Loucy (cell line): ENCODE measurements around the gene MOV10L1.

Experiments used
- H2AFZ ChIP-seq: fragments of 200-600 bp; sonication (generic); 2 replicates; pipeline ENCODE4 v1.6.0; 2016; ENCODE audit warnings: antibody characterized with exemption, mild to moderate bottlenecking, low read length, moderate library complexity
- H3F3A ChIP-seq: fragments of 200-600 bp; 2 replicates; pipeline ENCODE4 v1.6.0; 2016; ENCODE audit warnings: antibody characterized with exemption, low read depth, mild to moderate bottlenecking
- H3K27me3 ChIP-seq: fragments of 200-600 bp; sonication (generic); 2 replicates; pipeline ENCODE4 v1.6.1; 2014; ENCODE audit warnings: low read length, mild to moderate bottlenecking; ENCODE audit not compliant: insufficient read depth, poor library complexity, severe bottlenecking
- H3K36me3 ChIP-seq: fragments of 200-600 bp; sonication (generic); 2 replicates; pipeline ENCODE4 v1.6.1; 2016; ENCODE audit warnings: low read length; ENCODE audit not compliant: insufficient read depth
- H3K4me1 ChIP-seq: fragments of 200-600 bp; sonication (generic); 2 replicates; pipeline ENCODE4 v1.5.1; 2014; ENCODE audit warnings: low read length, mild to moderate bottlenecking; ENCODE audit not compliant: insufficient read depth, poor library complexity, severe bottlenecking
- H3K4me2 ChIP-seq: fragments of 200-600 bp; sonication (generic); 2 replicates; pipeline ENCODE4 v1.6.0; 2014; ENCODE audit warnings: antibody characterized with exemption, low read length, low read depth, mild to moderate bottlenecking; ENCODE audit not compliant: poor library complexity, severe bottlenecking
- H3K4me3 ChIP-seq: fragments of 200-600 bp; sonication (generic); 2 replicates; pipeline ENCODE4 v1.5.1; 2014; ENCODE audit warnings: low read length, mild to moderate bottlenecking, mixed read lengths; ENCODE audit not compliant: poor library complexity, severe bottlenecking
- H3K79me2 ChIP-seq: fragments of 200-600 bp; sonication (generic); 2 replicates; pipeline ENCODE4 v1.6.1; 2014; ENCODE audit warnings: low read length; ENCODE audit not compliant: insufficient read depth
- H3K9ac ChIP-seq: fragments of 200-600 bp; sonication (generic); 2 replicates; pipeline ENCODE4 v1.6.0; 2014; ENCODE audit warnings: mild to moderate bottlenecking, low read depth, low read length, moderate library complexity; ENCODE audit not compliant: poor library complexity, severe bottlenecking
- H3K9me2 ChIP-seq: fragments of 200-600 bp; sonication (generic); replicated peaks from 2 replicates; pipeline ENCODE4 v1.6.1; 2016; ENCODE audit warnings: low read depth, low read length, mixed read lengths
- H3K9me3 ChIP-seq: fragments of 200-600 bp; sonication (generic); 2 replicates; pipeline ENCODE4 v1.6.1; 2014; ENCODE audit warnings: mild to moderate bottlenecking, antibody characterized with exemption, low read length, low read depth; ENCODE audit not compliant: insufficient read depth
- H4K20me1 ChIP-seq: fragments of 200-600 bp; sonication (generic); 2 replicates; pipeline ENCODE4 v1.6.0; 2014; ENCODE audit warnings: antibody characterized with exemption, low read length, mild to moderate bottlenecking; ENCODE audit not compliant: insufficient read depth, poor library complexity, severe bottlenecking
- EZH2phosphoT487 ChIP-seq: fragments of 200-600 bp; IDR thresholded peaks from 2 replicates; pipeline ENCODE4 v1.6.1; 2018; ENCODE audit warnings: antibody characterized with exemption, mild to moderate bottlenecking, moderate library complexity, borderline replicate concordance
- TF ChIP-seq, protein P1 (sequence below): fragments of 200-600 bp; sonication (generic); conservative IDR thresholded peaks from 2 replicates; pipeline ENCODE4 v1.5.1; 2014; ENCODE audit warnings: mild to moderate bottlenecking, antibody characterized with exemption, low read length

Gene MOV10L1

GRCh38 chr22:50104141-50104544, 14.3 kb downstream of the MOV10L1 start:
- no peaks in the 10 kb centered on the region for H3K9me2 ChIP-seq
- H4K20me1 ChIP-seq = no peaks in the 10 kb centered on the region
- H3F3A ChIP-seq = no peaks in the 10 kb centered on the region
- peak overlapping the region; percentile 36 for H3K9ac ChIP-seq
- H3K27me3 ChIP-seq = no peaks in the 10 kb centered on the region
- TF ChIP-seq EZH2phosphoT487 = no peak
- TF ChIP-seq, protein P1, sequence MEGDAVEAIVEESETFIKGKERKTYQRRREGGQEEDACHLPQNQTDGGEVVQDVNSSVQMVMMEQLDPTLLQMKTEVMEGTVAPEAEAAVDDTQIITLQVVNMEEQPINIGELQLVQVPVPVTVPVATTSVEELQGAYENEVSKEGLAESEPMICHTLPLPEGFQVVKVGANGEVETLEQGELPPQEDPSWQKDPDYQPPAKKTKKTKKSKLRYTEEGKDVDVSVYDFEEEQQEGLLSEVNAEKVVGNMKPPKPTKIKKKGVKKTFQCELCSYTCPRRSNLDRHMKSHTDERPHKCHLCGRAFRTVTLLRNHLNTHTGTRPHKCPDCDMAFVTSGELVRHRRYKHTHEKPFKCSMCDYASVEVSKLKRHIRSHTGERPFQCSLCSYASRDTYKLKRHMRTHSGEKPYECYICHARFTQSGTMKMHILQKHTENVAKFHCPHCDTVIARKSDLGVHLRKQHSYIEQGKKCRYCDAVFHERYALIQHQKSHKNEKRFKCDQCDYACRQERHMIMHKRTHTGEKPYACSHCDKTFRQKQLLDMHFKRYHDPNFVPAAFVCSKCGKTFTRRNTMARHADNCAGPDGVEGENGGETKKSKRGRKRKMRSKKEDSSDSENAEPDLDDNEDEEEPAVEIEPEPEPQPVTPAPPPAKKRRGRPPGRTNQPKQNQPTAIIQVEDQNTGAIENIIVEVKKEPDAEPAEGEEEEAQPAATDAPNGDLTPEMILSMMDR = no peak
- H3K4me3 ChIP-seq = no peak overlapping the region
- peaks cover 40% of the 10 kb centered on the region for H3K4me1 ChIP-seq
- H3K4me2 ChIP-seq = peak overlapping the region; percentile 43
- no peaks in the 10 kb centered on the region for H3K36me3 ChIP-seq
- H2AFZ ChIP-seq = peak overlapping the region; percentile 43
- H3K79me2 ChIP-seq = no peaks in the 10 kb centered on the region
- no peaks in the 10 kb centered on the region for H3K9me3 ChIP-seq

GRCh38 chr22:50105208-50106100, 15.6 kb downstream of the MOV10L1 start:
- H3K79me2 ChIP-seq = no peaks in the 10 kb centered on the region
- peak overlapping the region; percentile 60 for H3K9ac ChIP-seq
- peaks cover 40% of the 10 kb centered on the region for H3K4me1 ChIP-seq
- H3K4me2 ChIP-seq = peak overlapping the region; percentile 53
- TF ChIP-seq, protein P1 = no peak
- no peak for TF ChIP-seq EZH2phosphoT487
- H4K20me1 ChIP-seq = no peaks in the 10 kb centered on the region
- peak overlapping the region; percentile 33 for H3K4me3 ChIP-seq
- H3K9me2 ChIP-seq = no peaks in the 10 kb centered on the region
- H2AFZ ChIP-seq = peak overlapping the region; percentile 17; the same call in 1 of the 2 replicates
- H3K27me3 ChIP-seq = no peaks in the 10 kb centered on the region
- H3F3A ChIP-seq = no peaks in the 10 kb centered on the region
- no peaks in the 10 kb centered on the region for H3K36me3 ChIP-seq
- H3K9me3 ChIP-seq = no peaks in the 10 kb centered on the region

GRCh38 chr22:50107529-50107928, 17.7 kb downstream of the MOV10L1 start:
- H3K79me2 ChIP-seq = no peaks in the 10 kb centered on the region
- no peaks in the 10 kb centered on the region for H3F3A ChIP-seq
- no peaks in the 10 kb centered on the region for H3K36me3 ChIP-seq
- H3K4me1 ChIP-seq = peaks cover 50% of the 10 kb centered on the region
- H3K9me2 ChIP-seq = no peaks in the 10 kb centered on the region
- H3K27me3 ChIP-seq = no peaks in the 10 kb centered on the region
- TF ChIP-seq, protein P1 = no peak
- TF ChIP-seq EZH2phosphoT487 = no peak
- no peak overlapping the region for H3K4me2 ChIP-seq
- no peak overlapping the region for H3K9ac ChIP-seq
- H4K20me1 ChIP-seq = no peaks in the 10 kb centered on the region
- H2AFZ ChIP-seq = no peak overlapping the region
- H3K9me3 ChIP-seq = no peaks in the 10 kb centered on the region
- H3K4me3 ChIP-seq = no peak overlapping the region
